HFF-Myc (cell line): ENCODE measurements around the gene KRTDAP.

Experiments used
- DNase-seq: peaks from one replicate; pipeline ENCODE4 v3.0.0-alpha.2; 2011; ENCODE audit warnings: low read depth; ENCODE audit errors: extremely low read depth
- H3K4me3 ChIP-seq: replicated peaks from 2 replicates; pipeline ENCODE4 v1.5.1; 2011; ENCODE audit warnings: low read depth, mild to moderate bottlenecking, control low read depth, low read length
- CTCF ChIP-seq: IDR thresholded peaks from 2 replicates; pipeline ENCODE4 v1.5.1; 2012; ENCODE audit warnings: mild to moderate bottlenecking, low read depth, low read length, control low read depth; ENCODE audit errors: missing control alignments

KRTDAP gene

GRCh38 chr19:35513628-35514281, 23.5 kb upstream of the KRTDAP start, which contains the start of gene DMKN:
Gene DMKN, minus strand, starts transcription at chr19:35513649. Its CDS starts 174 bp downstream, at chr19:35513475.
- H3K4me3 ChIP-seq, result no peak within 1 kb of the TSS
- no peak for TF ChIP-seq CTCF
- DNase-seq, result no peak

- TF ChIP-seq CTCF, result no peak
- no peak for DNase-seq
- H3K4me3 ChIP-seq, result no peak overlapping the region
These were observed 22.8 kb upstream of the KRTDAP start for GRCh38 chr19:35512831-35513627.

- no peak for TF ChIP-seq CTCF
- H3K4me3 ChIP-seq, result no peak overlapping the region
- no peak for DNase-seq
These were observed 21.1 kb upstream of the KRTDAP start for GRCh38 chr19:35511337-35511736.

- H3K4me3 ChIP-seq, result no peak overlapping the region
- DNase-seq, result no peak
- no peak for TF ChIP-seq CTCF
These were observed 20.3 kb upstream of the KRTDAP start for GRCh38 chr19:35510626-35510964.

- peak; percentile 94 for TF ChIP-seq CTCF
- H3K4me3 ChIP-seq, result 0 out of 2 replicates have a peak overlapping the region, but pooled peaks have one; percentile 13
- no peak for DNase-seq
These were observed 19.8 kb upstream of the KRTDAP start for GRCh38 chr19:35509861-35510625.

- no peak for TF ChIP-seq CTCF
- H3K4me3 ChIP-seq, result no peak overlapping the region
- DNase-seq, result no peak
These were observed 18.9 kb upstream of the KRTDAP start for GRCh38 chr19:35509018-35509652.
